ENCODE measurements around the gene P2RY13. TPM values are rescaled to one million over a fixed set of nuclear protein-coding genes. Genes with fewer than 3 reads are reported as not detected.

Gene P2RY13
- total RNA-seq, 4 donors from 2014 or later, result 0.72 to 10.7 (median 3.4) TPM

DNA sequence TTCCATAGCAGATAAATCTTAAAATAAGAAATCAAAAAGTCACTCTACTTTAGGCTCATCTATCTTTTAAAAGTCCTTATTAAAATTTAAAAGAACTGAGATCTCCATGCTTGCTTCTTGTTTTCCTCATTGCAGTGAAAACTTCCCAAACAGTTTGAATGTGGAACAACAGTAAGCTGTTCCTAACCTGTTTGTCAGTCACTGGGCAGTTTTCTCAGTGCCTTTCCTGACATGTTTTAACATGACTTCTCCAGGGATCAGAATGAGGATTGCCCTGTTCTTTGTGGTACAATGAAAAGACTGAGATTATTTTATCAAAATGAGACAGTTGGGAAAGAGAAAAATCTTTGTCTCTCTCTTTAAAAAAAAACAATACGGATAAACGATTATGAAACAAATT is 13.5 kb downstream of the P2RY13 start:
- ATAC-seq (ENCODE audit: low FRiP score) (no peak), DNase-seq (ENCODE audit: low spot score) (no peak)
- TF ChIP-seq, protein P1, sequence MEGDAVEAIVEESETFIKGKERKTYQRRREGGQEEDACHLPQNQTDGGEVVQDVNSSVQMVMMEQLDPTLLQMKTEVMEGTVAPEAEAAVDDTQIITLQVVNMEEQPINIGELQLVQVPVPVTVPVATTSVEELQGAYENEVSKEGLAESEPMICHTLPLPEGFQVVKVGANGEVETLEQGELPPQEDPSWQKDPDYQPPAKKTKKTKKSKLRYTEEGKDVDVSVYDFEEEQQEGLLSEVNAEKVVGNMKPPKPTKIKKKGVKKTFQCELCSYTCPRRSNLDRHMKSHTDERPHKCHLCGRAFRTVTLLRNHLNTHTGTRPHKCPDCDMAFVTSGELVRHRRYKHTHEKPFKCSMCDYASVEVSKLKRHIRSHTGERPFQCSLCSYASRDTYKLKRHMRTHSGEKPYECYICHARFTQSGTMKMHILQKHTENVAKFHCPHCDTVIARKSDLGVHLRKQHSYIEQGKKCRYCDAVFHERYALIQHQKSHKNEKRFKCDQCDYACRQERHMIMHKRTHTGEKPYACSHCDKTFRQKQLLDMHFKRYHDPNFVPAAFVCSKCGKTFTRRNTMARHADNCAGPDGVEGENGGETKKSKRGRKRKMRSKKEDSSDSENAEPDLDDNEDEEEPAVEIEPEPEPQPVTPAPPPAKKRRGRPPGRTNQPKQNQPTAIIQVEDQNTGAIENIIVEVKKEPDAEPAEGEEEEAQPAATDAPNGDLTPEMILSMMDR (IDR thresholded peaks at IDR 0.05), result no peak

DNA sequence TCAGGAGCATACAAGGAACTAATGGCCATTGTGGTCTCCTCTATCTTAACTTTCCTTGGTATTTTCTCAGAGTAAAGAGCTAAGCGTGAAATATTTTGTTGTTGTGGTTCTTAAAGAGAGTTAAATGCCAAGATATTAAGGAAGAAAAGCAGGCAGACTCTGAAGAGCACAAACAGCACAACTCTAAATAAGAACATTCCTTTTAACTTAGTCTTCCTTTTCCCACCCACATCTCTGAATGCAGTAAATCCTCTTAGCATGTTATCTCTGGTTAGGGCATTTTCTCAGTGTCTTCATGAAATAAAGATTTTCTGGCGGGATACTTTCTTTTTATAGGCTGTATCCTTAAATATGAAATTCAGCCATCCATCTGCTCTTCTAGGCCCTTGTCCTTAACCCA is 14.2 kb downstream of the P2RY13 start:
- no peak for DNase-seq (ENCODE audit: low spot score)

DNA sequence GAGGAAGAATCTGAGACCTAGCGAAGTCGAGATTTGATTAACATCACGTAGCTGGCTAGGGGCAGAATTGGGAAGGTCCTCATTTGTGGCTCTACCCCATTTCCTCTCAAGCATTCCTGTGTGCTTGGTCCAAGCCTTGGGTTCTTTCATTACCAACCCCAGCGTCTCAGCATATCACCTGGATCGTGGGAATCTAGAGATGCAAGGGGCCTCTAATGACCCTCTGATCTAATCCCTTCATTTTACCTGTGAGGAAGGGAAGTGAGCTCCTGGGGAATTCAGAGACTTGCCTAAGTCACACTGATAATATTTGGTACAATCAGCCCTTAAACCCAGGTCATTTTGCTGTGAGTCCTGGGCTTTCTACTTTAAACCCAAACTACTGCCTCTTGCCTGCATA is 14.8 kb downstream of the P2RY13 start:
- ATAC-seq (ENCODE audit: low FRiP score), result no peak
- no peak for DNase-seq (ENCODE audit: low spot score)
- TF ChIP-seq, protein P1 (IDR thresholded peaks at IDR 0.05), result no peak

More for the DNA sequence above, 14.2 kb downstream of the P2RY13 start:
- TF ChIP-seq, protein P1 (IDR thresholded peaks at IDR 0.05), result no peak
- ATAC-seq (ENCODE audit: low FRiP score), result no peak

DNA sequence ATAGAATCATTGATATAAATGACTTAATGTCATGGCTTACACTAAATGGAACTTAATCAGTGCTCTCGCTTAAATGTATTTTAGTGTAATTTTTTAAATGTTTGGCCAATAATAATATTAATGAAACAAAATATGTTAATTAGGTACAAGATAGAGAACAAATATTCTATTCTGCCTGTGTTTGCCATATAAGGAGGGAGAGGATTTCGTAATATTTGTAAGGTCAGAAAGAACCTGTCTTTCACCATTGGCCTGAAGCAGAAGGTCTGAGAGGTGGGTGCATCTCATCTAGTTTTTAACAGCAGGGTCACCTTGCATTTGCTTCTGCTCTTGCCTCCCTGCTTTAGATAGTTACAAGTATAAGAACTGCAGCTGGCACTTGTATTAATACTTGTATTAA is 15.2 kb downstream of the P2RY13 start:
- DNase-seq (ENCODE audit: low spot score), result no peak
- TF ChIP-seq, protein P1 (IDR thresholded peaks at IDR 0.05), result no peak

DNA sequence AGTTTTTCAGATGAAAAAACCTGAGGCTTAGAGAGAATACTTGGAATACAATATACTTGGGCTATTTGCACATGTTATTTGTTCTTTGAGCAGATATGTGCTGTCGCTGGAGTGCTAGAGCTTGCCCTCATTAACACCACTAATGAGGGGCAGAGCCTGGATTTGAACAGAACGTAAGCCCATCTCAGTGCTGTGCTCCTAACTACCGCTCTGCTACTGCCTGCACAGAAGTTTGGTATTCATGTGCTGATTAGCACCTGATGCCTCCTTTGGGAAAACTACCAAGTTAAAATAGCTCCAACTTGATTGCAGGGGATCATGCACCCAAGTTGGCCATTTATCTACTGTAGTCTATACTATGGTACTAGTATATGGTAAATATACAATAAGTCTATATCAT is 16.4 kb downstream of the P2RY13 start:
- TF ChIP-seq, protein P1 (IDR thresholded peaks at IDR 0.05), result no peak
- no peak for DNase-seq (ENCODE audit: low spot score)
- no peak for ATAC-seq (ENCODE audit: low FRiP score)

More for the DNA sequence above, 15.2 kb downstream of the P2RY13 start:
- ATAC-seq (ENCODE audit: low FRiP score), result no peak

DNA sequence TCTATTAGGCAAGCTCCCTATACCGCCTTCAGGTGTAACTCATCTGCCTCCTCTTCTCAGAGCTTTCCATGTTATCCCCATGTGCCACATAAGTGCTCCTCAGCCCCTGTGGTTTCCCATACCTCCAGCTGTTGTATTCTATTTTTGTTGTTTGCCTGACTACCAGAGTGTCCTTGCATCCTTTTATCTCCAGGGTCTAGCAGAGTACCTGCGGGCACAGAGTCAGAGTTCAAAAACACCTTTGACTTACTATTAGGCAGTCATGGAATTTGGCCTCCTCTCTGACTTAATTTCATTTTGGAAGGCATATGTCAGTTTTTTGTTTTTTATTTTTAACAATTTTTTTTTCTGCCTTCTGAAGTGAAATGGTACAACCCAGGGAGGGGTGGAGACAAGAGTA is 19.8 kb downstream of the P2RY13 start:
- TF ChIP-seq, protein P1 (IDR thresholded peaks at IDR 0.05), result no peak
- no peak for ATAC-seq (ENCODE audit: low FRiP score)
- no peak for DNase-seq (ENCODE audit: low spot score)

DNA sequence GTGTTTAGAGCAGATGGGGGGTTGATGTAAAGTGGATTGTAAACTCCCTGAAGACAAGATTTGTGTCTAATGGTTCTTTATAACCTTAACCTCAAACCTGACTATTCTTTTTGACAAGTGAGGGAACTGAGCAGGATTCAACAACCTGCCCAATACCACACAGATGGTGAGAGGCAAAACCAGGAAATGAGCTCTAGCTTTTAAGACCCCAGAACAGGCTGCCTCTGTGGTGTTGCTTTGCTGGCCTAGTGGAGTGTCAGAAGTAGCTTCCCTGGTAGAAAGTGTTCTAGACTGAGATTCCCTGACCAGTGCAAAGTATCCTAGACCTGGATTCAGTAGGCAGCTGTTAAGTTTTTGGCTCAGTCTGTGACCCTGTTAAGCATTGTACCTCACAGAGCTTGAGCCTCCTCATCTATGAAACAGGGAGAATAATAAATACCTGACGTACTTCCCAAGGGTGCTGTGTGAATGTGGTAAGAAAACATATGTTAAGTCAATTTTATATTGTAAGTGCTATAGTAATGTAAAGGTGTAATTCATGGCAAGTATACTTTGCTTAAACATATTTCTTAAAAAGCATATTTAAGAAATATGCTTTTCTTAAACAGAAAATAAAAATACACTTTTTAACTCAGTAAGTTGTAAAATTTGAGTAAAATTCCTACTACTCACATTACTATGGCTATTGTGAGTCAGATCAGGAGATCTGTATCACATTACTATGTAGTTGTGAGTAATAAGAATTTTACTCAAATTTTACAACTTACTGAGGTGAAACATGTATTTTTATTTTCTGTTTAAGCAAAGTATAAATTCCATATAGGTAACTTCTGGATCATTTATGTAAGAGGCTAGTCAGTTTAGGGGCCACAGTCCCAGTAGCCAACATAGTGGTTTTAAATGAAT is 21.5 kb downstream of the P2RY13 start:
- TF ChIP-seq, protein P1 (IDR thresholded peaks at IDR 0.05), result no peak
- ATAC-seq (ENCODE audit: low FRiP score) (no peak), DNase-seq (ENCODE audit: low spot score) (no peak)

Measured in omental fat pad (tissue), 4 donors.